DMS153 treated with DMSO at 0.1 percent for 48 hours (cell line): Measurements from ENCODE around the gene STARD6.
"Not testable (repeated sequence)": the region's sequence is repeated elsewhere in the genome, so short reads cannot be mapped to it uniquely, and the experiment has no call there.

Experiments used
- DNase-seq: peaks from one replicate; lab custom pipeline; 2025; ENCODE audit not compliant: unreplicated experiment; lab: John Stamatoyannopoulos, UW

STARD6 gene, protein sequence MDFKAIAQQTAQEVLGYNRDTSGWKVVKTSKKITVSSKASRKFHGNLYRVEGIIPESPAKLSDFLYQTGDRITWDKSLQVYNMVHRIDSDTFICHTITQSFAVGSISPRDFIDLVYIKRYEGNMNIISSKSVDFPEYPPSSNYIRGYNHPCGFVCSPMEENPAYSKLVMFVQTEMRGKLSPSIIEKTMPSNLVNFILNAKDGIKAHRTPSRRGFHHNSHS

GRCh38 chr18:54357660-54358494, at the start of gene STARD6, which contains the start of gene C18orf54:
Gene STARD6 (minus strand): TSS chr18:54357858. CDS start chr18:54354573, 3,285 bp downstream.
Gene C18orf54 (plus strand): TSS chr18:54357906. CDS start chr18:54360573, 2,667 bp downstream.
- DNase-seq: peak; percentile 88

- DNase-seq: no peak
Observed at GRCh38 chr18:54405290-54405689, 47.6 kb upstream of the STARD6 start.

- DNase-seq: no peak
Observed at GRCh38 chr18:54396760-54397159, 39.1 kb upstream of the STARD6 start.

- DNase-seq: no peak
Observed at GRCh38 chr18:54393648-54394294, 36.1 kb upstream of the STARD6 start.

- DNase-seq: peak; percentile 51
Observed at GRCh38 chr18:54392543-54393023, 34.9 kb upstream of the STARD6 start.

DNA sequence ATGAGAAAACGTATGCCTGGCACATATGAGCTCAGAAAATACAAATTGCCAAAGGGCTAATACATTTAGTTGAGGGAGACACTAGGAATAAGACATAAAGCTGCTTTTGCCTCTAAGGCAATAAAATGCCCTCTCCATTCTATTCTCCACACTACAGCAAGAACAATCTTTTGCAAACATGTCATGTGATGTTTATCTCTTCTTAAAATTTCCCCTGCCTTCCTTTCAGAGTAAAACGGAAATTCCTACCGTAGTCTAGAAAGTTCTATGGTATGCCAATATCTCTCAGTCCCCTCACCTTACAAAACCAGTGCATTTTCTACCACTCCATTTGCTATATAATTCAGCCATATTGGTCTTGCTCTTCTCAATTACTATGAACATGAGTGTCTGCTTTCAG, 33.2 kb upstream of the STARD6 start:
- no peak for DNase-seq

- no peak for DNase-seq
Observed at GRCh38 chr18:54389143-54389505, 31.5 kb upstream of the STARD6 start.

DNA sequence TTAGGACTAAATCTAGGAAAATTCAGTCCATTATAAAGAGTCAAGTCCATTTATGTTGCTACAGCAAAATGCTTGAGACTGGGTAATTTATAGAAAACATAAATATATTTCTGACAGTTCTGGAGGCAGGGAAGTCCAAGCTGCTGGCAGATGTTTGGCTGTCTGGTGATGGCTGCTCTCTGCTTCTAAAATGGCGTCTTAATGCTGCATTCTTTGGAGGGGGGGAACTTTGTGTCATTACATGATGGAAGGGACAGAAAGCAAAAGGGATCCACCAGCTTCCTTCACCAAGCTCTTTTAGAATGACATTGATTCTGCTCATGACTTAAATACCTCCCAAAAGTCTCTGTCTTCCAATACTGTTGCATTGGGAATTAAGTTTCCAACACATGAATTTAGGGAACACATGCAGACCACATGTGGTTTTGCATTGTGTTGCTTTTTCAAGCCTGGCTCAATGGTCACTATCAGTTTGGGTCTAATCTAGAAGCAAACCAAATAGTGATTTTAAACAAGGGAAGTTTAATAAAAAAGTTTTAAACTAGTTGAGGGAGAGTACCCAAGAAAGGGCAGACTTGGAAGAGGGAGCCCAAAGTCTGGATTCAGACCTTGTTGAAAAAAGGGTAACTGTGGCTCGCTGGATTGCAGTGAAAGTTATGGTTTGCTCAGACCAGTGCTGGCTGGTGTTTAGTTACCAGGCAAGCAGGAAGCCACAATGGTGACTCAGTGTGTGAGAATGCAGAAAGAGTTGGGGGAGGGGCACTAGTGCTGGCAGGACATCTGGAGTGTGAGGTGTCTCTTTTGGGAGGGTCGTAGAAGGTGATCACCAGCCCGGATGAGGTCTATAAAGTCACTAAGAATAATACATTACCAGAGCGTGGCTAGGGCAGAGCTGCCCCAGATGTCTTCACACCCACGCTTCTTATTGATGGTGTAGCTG, 30.8 kb upstream of the STARD6 start:
- no peak for DNase-seq

GRCh38 chr18:54387631-54388030, 30.0 kb upstream of the STARD6 start:
- DNase-seq: no peak

DNA sequence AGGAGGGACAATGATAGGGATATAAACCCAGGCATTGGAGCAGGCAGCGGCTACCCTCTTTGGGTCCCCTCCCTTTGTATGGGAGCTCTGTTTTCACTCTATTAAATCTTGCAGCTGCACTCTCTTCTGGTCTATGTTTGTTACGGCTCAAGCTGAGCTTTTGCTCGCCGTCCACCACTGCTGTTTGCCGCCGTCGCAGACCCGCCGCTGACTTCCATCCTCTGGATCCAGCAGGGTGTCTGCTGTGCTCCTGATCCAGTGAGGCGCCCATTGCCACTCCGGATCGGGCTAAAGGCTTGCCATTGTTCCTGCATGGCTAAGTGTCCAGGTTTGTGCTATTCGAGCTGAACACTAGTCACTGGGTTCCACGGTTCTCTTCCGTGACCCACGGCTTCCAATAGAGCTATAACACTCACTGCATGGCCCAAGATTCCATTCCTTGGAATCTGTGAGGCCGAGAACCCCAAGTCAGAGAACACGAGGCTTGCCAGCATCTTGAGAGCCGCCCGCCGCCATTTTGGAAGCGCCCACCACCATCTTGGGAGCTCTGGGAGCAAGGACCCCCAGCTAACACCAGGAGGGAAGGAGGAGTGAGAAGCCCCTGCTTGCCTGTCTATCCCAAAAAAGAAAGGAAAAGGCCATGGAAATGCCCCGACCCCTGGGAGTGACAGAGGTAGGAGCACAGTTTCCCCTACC, 29.3 kb upstream of the STARD6 start:
- DNase-seq: not testable (repeated sequence)

- no peak for DNase-seq
Observed at GRCh38 chr18:54386043-54386442, 28.4 kb upstream of the STARD6 start.

DNA sequence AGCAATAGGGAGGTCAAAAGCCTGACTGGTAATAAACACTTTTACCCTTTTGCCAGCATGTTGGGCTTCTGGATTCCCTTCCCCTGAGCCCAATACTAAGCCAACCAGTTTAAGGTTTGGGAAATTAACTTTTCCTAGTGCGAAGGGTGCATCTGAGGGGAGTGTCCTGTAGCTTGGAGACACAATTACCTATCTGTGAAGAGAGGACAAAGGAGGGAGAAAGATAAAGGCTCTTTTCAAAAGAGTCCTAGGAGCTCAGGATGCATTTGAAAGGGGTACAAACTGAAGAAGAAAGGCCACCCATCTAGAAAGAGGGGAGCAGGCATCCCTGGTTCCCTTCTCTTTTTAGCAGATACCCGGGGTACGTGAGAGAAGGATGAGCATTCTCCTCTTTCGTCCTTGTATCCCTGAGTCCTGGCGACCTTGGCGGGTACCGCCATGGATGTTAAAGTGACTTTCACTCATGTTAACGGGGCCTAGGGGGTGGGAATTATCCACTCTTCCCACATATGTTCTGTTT, 25.1 kb upstream of the STARD6 start:
- DNase-seq: no peak

DNA sequence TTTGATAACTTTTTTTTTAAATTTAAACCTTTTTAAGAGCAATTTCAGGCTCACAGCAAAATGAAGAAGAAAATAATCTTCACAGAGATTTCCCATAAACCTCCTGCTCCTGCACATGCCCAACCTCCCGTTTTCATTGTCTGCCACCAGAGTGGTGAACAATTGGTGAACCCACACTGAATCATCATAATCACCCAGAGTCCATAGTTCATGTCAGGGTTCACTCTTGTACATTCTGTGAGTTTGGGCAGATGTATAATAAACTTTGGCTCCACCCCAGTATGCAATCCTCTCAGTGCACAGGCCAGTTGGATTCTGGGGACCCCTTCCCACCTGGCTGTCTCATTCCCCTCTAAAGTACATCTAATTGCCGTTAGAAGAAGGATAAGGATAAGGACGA, 24.4 kb upstream of the STARD6 start:
- no peak for DNase-seq

DNA sequence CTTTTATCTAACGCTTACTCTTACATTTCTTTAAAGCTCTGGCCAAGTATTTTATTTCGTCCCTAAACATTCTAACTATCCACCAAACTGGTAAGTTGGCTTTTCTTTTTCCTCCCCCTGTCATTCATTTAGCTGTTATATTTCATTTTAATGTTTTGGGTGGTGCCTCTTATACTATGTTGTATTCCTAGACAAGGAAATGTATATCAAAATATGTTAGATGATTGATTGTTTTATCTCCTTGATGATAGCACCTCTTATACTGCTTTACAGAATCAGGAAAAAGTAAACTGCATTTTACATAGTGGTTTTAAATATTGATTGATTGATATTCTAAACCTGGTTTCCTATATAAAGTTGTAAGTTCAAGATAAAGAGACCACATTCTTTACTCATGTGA, 24.0 kb upstream of the STARD6 start:
- DNase-seq: no peak

DNA sequence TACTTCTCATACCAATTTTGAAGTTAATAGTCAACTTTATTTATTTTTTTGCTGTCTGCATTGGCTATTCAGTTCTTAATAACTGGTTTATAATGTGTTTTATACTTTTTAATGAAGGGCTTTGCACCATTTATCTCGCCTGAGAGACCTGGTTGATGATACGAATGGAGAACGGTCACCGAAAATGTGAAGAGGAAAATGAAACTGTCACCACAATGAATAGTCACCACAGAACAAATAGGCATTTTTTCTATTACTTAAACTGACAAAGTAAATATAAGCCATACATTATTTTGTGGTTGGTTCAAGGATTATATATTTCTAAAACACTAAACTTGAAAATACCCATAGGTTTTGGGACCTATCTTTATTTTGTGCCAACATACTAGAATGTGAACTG, 20.4 kb upstream of the STARD6 start:
- no peak for DNase-seq

DNA sequence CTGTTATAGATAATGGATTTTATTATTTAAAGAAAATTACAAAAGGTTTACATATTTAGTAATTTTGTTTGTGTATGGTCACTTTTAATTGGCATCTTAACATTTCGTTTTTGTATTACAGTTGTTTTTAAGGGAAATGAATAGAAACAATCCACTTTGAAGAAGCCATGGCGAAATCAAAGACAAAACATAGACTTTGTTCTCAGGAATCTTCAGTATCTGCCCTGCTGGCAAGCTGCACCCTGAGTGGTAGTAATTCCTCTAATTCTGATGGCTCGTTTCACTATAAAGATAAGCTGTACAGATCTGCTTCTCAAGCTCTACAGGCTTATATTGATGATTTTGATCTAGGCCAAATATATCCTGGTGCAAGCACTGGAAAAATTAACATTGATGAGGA, 2.7 kb upstream of the STARD6 start:
- no peak for DNase-seq

DNA sequence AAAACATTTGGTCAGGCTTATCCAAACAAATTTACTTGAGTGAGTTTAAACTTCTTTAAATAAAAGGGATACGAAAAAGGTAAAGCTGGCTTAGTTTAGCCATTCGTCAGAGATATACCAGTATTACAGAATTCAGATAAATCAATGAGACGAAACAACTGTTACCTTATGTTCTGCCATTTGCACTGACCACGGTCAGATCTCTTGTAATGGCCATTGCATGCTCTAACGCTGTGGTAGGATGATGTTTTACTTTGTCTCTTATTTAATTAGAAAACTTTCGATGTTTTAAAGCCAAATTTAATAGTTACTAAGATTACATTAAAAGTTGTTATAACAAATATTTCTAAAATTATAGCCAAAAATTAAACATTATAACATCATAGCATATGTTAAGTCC, 1.6 kb upstream of the STARD6 start:
- no peak for DNase-seq

DNA sequence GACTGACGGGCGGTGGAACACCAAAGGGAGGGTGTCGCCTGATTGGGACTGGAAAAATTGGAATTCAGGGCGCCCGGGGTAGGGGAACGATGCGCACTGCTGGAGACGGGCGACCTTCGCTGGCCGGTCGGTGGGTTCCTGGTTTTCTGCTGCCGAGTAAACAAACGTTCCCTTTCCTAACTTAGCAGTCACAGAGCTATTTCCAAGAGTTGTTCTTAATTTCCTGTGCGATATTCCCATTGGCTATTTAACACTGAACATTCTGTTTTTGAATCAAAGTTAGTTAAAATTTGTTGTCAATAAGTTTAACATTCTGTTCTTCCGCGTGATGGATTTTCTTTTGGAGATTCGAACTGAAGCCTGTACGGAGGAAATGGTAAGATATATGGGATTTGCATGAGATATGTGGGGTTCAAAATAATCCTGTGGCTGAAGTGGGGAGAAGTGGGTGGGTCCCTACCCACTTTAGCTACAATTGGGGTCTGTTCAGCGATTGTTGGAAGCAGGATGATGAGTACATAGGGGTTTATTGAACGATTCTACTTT, 910 bp upstream of the STARD6 start:
- no peak for DNase-seq

GRCh38 chr18:54357082-54357659, 487 bp downstream of the STARD6 start:
- DNase-seq: no peak
